ENCODE data around the gene CNR2.

DNA sequence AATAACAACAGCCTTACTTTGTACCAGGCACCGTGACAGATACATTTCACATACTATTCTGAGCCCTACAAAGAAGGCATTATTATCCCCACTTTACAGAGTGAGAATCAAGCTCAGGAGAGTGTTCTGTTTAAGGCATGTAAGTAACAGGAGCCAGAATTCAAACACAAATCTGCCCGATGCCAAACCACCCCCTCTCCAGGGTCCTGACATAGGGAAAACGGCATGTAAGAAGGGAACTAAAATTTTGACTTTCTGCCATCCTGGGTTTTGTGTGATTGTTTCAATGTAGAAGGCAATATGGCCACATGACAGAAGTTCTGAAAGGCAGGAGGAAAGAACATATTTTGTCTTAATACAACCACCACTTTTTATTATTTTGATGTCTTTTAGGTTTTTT, 50.5 kb downstream of the CNR2 start:
- TF ChIP-seq, protein P1, sequence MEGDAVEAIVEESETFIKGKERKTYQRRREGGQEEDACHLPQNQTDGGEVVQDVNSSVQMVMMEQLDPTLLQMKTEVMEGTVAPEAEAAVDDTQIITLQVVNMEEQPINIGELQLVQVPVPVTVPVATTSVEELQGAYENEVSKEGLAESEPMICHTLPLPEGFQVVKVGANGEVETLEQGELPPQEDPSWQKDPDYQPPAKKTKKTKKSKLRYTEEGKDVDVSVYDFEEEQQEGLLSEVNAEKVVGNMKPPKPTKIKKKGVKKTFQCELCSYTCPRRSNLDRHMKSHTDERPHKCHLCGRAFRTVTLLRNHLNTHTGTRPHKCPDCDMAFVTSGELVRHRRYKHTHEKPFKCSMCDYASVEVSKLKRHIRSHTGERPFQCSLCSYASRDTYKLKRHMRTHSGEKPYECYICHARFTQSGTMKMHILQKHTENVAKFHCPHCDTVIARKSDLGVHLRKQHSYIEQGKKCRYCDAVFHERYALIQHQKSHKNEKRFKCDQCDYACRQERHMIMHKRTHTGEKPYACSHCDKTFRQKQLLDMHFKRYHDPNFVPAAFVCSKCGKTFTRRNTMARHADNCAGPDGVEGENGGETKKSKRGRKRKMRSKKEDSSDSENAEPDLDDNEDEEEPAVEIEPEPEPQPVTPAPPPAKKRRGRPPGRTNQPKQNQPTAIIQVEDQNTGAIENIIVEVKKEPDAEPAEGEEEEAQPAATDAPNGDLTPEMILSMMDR (IDR thresholded peaks at IDR 0.05) = no peak
- TF ChIP-seq POLR2AphosphoS5 (IDR thresholded peaks at IDR 0.05) (no peak), POLR2A (IDR thresholded peaks at IDR 0.05) (no peak), EP300 (IDR thresholded peaks at IDR 0.05; ENCODE audit: low read depth) (no peak)

Data from transverse colon (tissue), 4 donors.